IPS-18a (cell line): ENCODE results near the gene GRPEL2.

Source experiments
- H3K27ac ChIP-seq: one replicate; pipeline ENCODE4 v1.5.1; 2013; ENCODE audit warnings: low read length
- H3K27me3 ChIP-seq: one replicate; pipeline ENCODE4 v1.6.1; 2013; ENCODE audit warnings: mild to moderate bottlenecking, low read length; ENCODE audit not compliant: control insufficient read depth, insufficient read depth
- H3K36me3 ChIP-seq: one replicate; pipeline ENCODE4 v1.6.1; 2013; ENCODE audit warnings: low read depth, low read length; ENCODE audit not compliant: control insufficient read depth
- H3K4me1 ChIP-seq: one replicate; pipeline ENCODE4 v1.6.1; 2013; ENCODE audit warnings: low read depth, low read length; ENCODE audit not compliant: control insufficient read depth
- H3K4me3 ChIP-seq: one replicate; pipeline ENCODE4 v1.5.1; 2013; ENCODE audit warnings: low read length
- H3K9ac ChIP-seq: one replicate; pipeline ENCODE4 v1.6.1; 2013; ENCODE audit warnings: mild to moderate bottlenecking, low read length, moderate library complexity
- H3K9me3 ChIP-seq: one replicate; pipeline ENCODE4 v1.6.1; 2013; ENCODE audit warnings: low read depth, low read length; ENCODE audit not compliant: control insufficient read depth

GRPEL2 gene

GRCh38 chr5:149380466-149381121 is 35.3 kb downstream of the GRPEL2 start:
- Histone ChIP-seq H3K36me3 (no peaks in the 10 kb centered on the region), H3K27me3 (no peaks in the 10 kb centered on the region), H3K4me3 (no peak overlapping the region), H3K9ac (no peak overlapping the region), H3K9me3 (no peaks in the 10 kb centered on the region), H3K27ac (no peak overlapping the region), H3K4me1 (no peaks in the 10 kb centered on the region)

- Histone ChIP-seq H3K27me3 (no peaks in the 10 kb centered on the region), H3K36me3 (no peaks in the 10 kb centered on the region), H3K27ac (no peak overlapping the region), H3K9ac (no peak overlapping the region), H3K4me3 (no peak overlapping the region), H3K9me3 (no peaks in the 10 kb centered on the region), H3K4me1 (no peaks in the 10 kb centered on the region)
Measured at GRCh38 chr5:149381261-149381985, 36.1 kb downstream of the GRPEL2 start.

- H3K9ac ChIP-seq: no peak overlapping the region
- no peaks in the 10 kb centered on the region for H3K27me3 ChIP-seq
- no peak overlapping the region for H3K27ac ChIP-seq
- H3K9me3 ChIP-seq: no peaks in the 10 kb centered on the region
- H3K36me3 ChIP-seq: no peaks in the 10 kb centered on the region
- H3K4me3 ChIP-seq: no peak overlapping the region
- no peaks in the 10 kb centered on the region for H3K4me1 ChIP-seq
Measured at GRCh38 chr5:149381986-149382338, 36.7 kb downstream of the GRPEL2 start.

GRCh38 chr5:149382517-149383220 is 37.4 kb downstream of the GRPEL2 start:
- Histone ChIP-seq H3K9ac (no peak overlapping the region), H3K4me1 (no peaks in the 10 kb centered on the region), H3K27ac (no peak overlapping the region)

GRCh38 chr5:149383399-149383798 is 38.1 kb downstream of the GRPEL2 start:
- Histone ChIP-seq H3K27ac (no peak overlapping the region), H3K27me3 (no peaks in the 10 kb centered on the region), H3K9ac (no peak overlapping the region), H3K9me3 (no peaks in the 10 kb centered on the region), H3K4me1 (no peaks in the 10 kb centered on the region), H3K36me3 (no peaks in the 10 kb centered on the region), H3K4me3 (no peak overlapping the region)

More at GRCh38 chr5:149382517-149383220, 37.4 kb downstream of the GRPEL2 start:
- Histone ChIP-seq H3K9me3 (no peaks in the 10 kb centered on the region), H3K36me3 (no peaks in the 10 kb centered on the region), H3K4me3 (no peak overlapping the region), H3K27me3 (no peaks in the 10 kb centered on the region)

GRCh38 chr5:149386166-149386565 is 40.9 kb downstream of the GRPEL2 start:
- Histone ChIP-seq H3K9me3 (no peaks in the 10 kb centered on the region), H3K27ac (no peak overlapping the region), H3K27me3 (no peaks in the 10 kb centered on the region), H3K4me3 (no peak overlapping the region), H3K4me1 (no peaks in the 10 kb centered on the region), H3K9ac (no peak overlapping the region), H3K36me3 (no peaks in the 10 kb centered on the region)

- H3K4me1 ChIP-seq: no peaks in the 10 kb centered on the region
- H3K36me3 ChIP-seq: no peaks in the 10 kb centered on the region
- no peak overlapping the region for H3K4me3 ChIP-seq
- no peaks in the 10 kb centered on the region for H3K9me3 ChIP-seq
- no peaks in the 10 kb centered on the region for H3K27me3 ChIP-seq
- H3K27ac ChIP-seq: no peak overlapping the region
- H3K9ac ChIP-seq: no peak overlapping the region
Measured at GRCh38 chr5:149387081-149387631, 41.9 kb downstream of the GRPEL2 start.

- no peaks in the 10 kb centered on the region for H3K27me3 ChIP-seq
- H3K4me3 ChIP-seq: no peak overlapping the region
- H3K4me1 ChIP-seq: no peaks in the 10 kb centered on the region
- no peaks in the 10 kb centered on the region for H3K36me3 ChIP-seq
- H3K9me3 ChIP-seq: no peaks in the 10 kb centered on the region
- H3K27ac ChIP-seq: no peak overlapping the region
- no peak overlapping the region for H3K9ac ChIP-seq
Measured at GRCh38 chr5:149387982-149388381, 42.7 kb downstream of the GRPEL2 start.

- Histone ChIP-seq H3K27ac (no peak overlapping the region), H3K4me3 (no peak overlapping the region), H3K9ac (no peak overlapping the region), H3K36me3 (no peaks in the 10 kb centered on the region), H3K9me3 (no peaks in the 10 kb centered on the region), H3K27me3 (no peaks in the 10 kb centered on the region), H3K4me1 (no peaks in the 10 kb centered on the region)
Measured at GRCh38 chr5:149388498-149389190, 43.3 kb downstream of the GRPEL2 start.

GRCh38 chr5:149389552-149390495 is 44.5 kb downstream of the GRPEL2 start:
- Histone ChIP-seq H3K36me3 (no peaks in the 10 kb centered on the region), H3K9me3 (no peaks in the 10 kb centered on the region)

More at GRCh38 chr5:149389552-149390495, 44.5 kb downstream of the GRPEL2 start:
- no peak overlapping the region for H3K27ac ChIP-seq
- no peaks in the 10 kb centered on the region for H3K27me3 ChIP-seq
- no peak overlapping the region for H3K9ac ChIP-seq
- H3K4me3 ChIP-seq: no peak overlapping the region
- no peaks in the 10 kb centered on the region for H3K4me1 ChIP-seq
